Large intestine (tissue), 3 donors: Measurements from ENCODE around the gene RBAK. TPM values are rescaled to one million over a fixed set of nuclear protein-coding genes. Genes with fewer than 3 reads are reported as not detected.
"Not testable (repeated sequence)": the region's sequence is repeated elsewhere in the genome, so short reads cannot be mapped to it uniquely, and the experiment has no call there.

ENCODE experiments used
- DNase-seq, 2 donors: peaks; one replicate each; pipeline versions ENCODE4 v3.0.0 to v3.0.0-alpha.2; 2013
- H3K27ac ChIP-seq: one replicate; pipeline ENCODE4 v1.5.1; 2013; ENCODE audit warnings: low read length
- H3K27me3 ChIP-seq: 2 replicates; pipeline ENCODE4 v1.6.1; 2013; ENCODE audit warnings: low read length; ENCODE audit not compliant: control insufficient read depth, insufficient read depth
- H3K36me3 ChIP-seq: 2 replicates; pipeline ENCODE4 v1.6.1; 2013; ENCODE audit warnings: low read length; ENCODE audit not compliant: control insufficient read depth, insufficient read depth
- H3K4me1 ChIP-seq: one replicate; pipeline ENCODE4 v1.6.1; 2013; ENCODE audit warnings: low read length; ENCODE audit not compliant: control insufficient read depth, insufficient read depth
- H3K4me3 ChIP-seq: one replicate; pipeline ENCODE4 v1.5.1; 2013; ENCODE audit warnings: low read length
- H3K9me3 ChIP-seq: one replicate; pipeline ENCODE4 v1.6.1; 2013; ENCODE audit warnings: mild to moderate bottlenecking, low read depth, low read length, moderate library complexity; ENCODE audit not compliant: control insufficient read depth
- WGBS: methylation state at CpG from one replicate; pipeline ENCODE4 v1.1.5; 2013; ENCODE audit warnings: low lambda C conversion rate; ENCODE audit not compliant: insufficient coverage; 5-methylcytosine and 5-hydroxymethylcytosine counted together
- polyA plus RNA-seq: library from polyadenylated mRNA; unstranded; fragments of 120-200 nt; gene quantifications from one replicate; pipeline ENCODE4 v1.2.1, GENCODE V29; 2013

Gene RBAK
- polyA plus RNA-seq, 1 donor: 13.7 TPM

GRCh38 chr7:5077740-5078139 is 32.1 kb downstream of the RBAK start:
- Histone ChIP-seq H3K4me3 (no peak overlapping the region), H3K4me1 (no peaks in the 10 kb centered on the region), H3K27ac (no peak overlapping the region), H3K36me3 (no peaks in the 10 kb centered on the region), H3K9me3 (peaks cover 2% of the 10 kb centered on the region), H3K27me3 (peaks cover 11% of the 10 kb centered on the region)
- WGBS: no CpG with 5 or more reads among the region's 11 CpGs
- DNase-seq: peak in 1 of 2 donors; percentile 16

- no peak for DNase-seq
- Histone ChIP-seq H3K4me3 (no peak overlapping the region), H3K27ac (no peak overlapping the region), H3K36me3 (no peaks in the 10 kb centered on the region), H3K9me3 (no peaks in the 10 kb centered on the region), H3K27me3 (peaks cover 8% of the 10 kb centered on the region), H3K4me1 (no peaks in the 10 kb centered on the region)
- no CpG with 5 or more reads among the region's 7 CpGs for WGBS
Observed at GRCh38 chr7:5082806-5083205, 37.1 kb downstream of the RBAK start.

GRCh38 chr7:5083311-5083711 is 37.7 kb downstream of the RBAK start:
- H3K4me1 ChIP-seq: no peaks in the 10 kb centered on the region
- H3K9me3 ChIP-seq: no peaks in the 10 kb centered on the region
- WGBS: 86% methylated on average over 5 of the region's 24 CpGs
- no peaks in the 10 kb centered on the region for H3K36me3 ChIP-seq
- DNase-seq: no peak
- H3K4me3 ChIP-seq: no peak overlapping the region
- peaks cover 8% of the 10 kb centered on the region for H3K27me3 ChIP-seq
- no peak overlapping the region for H3K27ac ChIP-seq

GRCh38 chr7:5086256-5086655 is 40.6 kb downstream of the RBAK start:
- no CpG with 5 or more reads among the region's 9 CpGs for WGBS
- H3K9me3 ChIP-seq: no peaks in the 10 kb centered on the region
- H3K4me3 ChIP-seq: no peak overlapping the region
- H3K27ac ChIP-seq: no peak overlapping the region
- DNase-seq: no peak
- no peaks in the 10 kb centered on the region for H3K36me3 ChIP-seq
- no peaks in the 10 kb centered on the region for H3K4me1 ChIP-seq
- H3K27me3 ChIP-seq: peaks cover 8% of the 10 kb centered on the region

- not testable (repeated sequence) for H3K27me3 ChIP-seq, H3K4me1 ChIP-seq, H3K4me3 ChIP-seq, H3K36me3 ChIP-seq, H3K27ac ChIP-seq, H3K9me3 ChIP-seq
- DNase-seq: peak; percentile 12 to 60
- no CpG with 5 or more reads among the region's 12 CpGs for WGBS
Observed at GRCh38 chr7:5088228-5088833, 42.7 kb downstream of the RBAK start.

- WGBS: no CpG with 5 or more reads among the region's 8 CpGs
- H3K4me3 ChIP-seq: no peak overlapping the region
- H3K9me3 ChIP-seq: peaks cover 5% of the 10 kb centered on the region
- H3K27me3 ChIP-seq: peaks cover 6% of the 10 kb centered on the region
- no peaks in the 10 kb centered on the region for H3K4me1 ChIP-seq
- DNase-seq: no peak
- H3K27ac ChIP-seq: no peak overlapping the region
- H3K36me3 ChIP-seq: no peaks in the 10 kb centered on the region
Observed at GRCh38 chr7:5088906-5089305, 43.2 kb downstream of the RBAK start.

- H3K4me3 ChIP-seq: no peak overlapping the region
- no peak for DNase-seq
- no peaks in the 10 kb centered on the region for H3K36me3 ChIP-seq
- 93% methylated on average over 3 of the region's 5 CpGs for WGBS
- H3K27me3 ChIP-seq: no peaks in the 10 kb centered on the region
- no peak overlapping the region for H3K27ac ChIP-seq
- H3K9me3 ChIP-seq: peaks cover 9% of the 10 kb centered on the region
- H3K4me1 ChIP-seq: no peaks in the 10 kb centered on the region
Observed at GRCh38 chr7:5093948-5094347, 48.3 kb downstream of the RBAK start.

GRCh38 chr7:5094641-5095040 is 49.0 kb downstream of the RBAK start:
- Histone ChIP-seq H3K4me1 (no peaks in the 10 kb centered on the region), H3K27ac (no peak overlapping the region), H3K27me3 (no peaks in the 10 kb centered on the region), H3K4me3 (no peak overlapping the region), H3K9me3 (peaks cover 9% of the 10 kb centered on the region), H3K36me3 (no peaks in the 10 kb centered on the region)
- no CpG with 5 or more reads among the region's 2 CpGs for WGBS
- no peak for DNase-seq

GRCh38 chr7:5116359-5116758 is 70.7 kb downstream of the RBAK start:
- no peaks in the 10 kb centered on the region for H3K4me1 ChIP-seq
- DNase-seq: no peak
- no peaks in the 10 kb centered on the region for H3K36me3 ChIP-seq
- no peaks in the 10 kb centered on the region for H3K27me3 ChIP-seq
- H3K9me3 ChIP-seq: no peaks in the 10 kb centered on the region
- no peak overlapping the region for H3K27ac ChIP-seq
- H3K4me3 ChIP-seq: no peak overlapping the region
- no CpG with 5 or more reads among the region's 7 CpGs for WGBS

GRCh38 chr7:5117095-5117970 is 71.7 kb downstream of the RBAK start:
- no peaks in the 10 kb centered on the region for H3K9me3 ChIP-seq
- H3K4me1 ChIP-seq: no peaks in the 10 kb centered on the region
- no peak overlapping the region for H3K27ac ChIP-seq
- H3K36me3 ChIP-seq: no peaks in the 10 kb centered on the region
- no CpG with 5 or more reads among the region's 56 CpGs for WGBS
- DNase-seq: no peak
- no peak overlapping the region for H3K4me3 ChIP-seq
- H3K27me3 ChIP-seq: no peaks in the 10 kb centered on the region
